NAMALWA (cell line): ENCODE results near the gene LMO2.
"Not testable (repeated sequence)": the region's sequence is repeated elsewhere in the genome, so short reads cannot be mapped to it uniquely, and the experiment has no call there.

ENCODE experiments used
- DNase-seq: peaks from one replicate; pipeline ENCODE4 v3.0.0-alpha.2; 2015; ENCODE audit warnings: low spot score

Gene LMO2

DNA sequence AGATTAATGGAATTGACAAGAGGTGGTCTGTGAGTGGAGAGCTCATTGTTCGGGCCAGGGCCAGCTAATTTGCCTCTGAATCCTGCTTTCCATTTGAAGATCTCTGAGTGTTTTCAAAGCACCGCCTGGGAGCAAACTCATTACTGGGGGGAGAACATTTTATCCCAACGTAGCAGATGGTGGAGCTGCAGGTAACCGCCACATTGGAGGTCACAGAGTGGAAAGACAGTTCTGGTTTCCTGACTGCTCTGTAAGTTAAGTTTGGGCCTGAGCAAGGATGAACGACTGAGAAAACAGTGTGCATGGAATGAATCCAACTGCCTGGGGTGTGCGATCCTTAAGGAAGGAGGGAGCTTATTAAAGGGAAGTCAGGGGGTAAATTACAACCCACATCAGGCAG is 30.5 kb downstream of the LMO2 start:
- DNase-seq, result no peak

DNA sequence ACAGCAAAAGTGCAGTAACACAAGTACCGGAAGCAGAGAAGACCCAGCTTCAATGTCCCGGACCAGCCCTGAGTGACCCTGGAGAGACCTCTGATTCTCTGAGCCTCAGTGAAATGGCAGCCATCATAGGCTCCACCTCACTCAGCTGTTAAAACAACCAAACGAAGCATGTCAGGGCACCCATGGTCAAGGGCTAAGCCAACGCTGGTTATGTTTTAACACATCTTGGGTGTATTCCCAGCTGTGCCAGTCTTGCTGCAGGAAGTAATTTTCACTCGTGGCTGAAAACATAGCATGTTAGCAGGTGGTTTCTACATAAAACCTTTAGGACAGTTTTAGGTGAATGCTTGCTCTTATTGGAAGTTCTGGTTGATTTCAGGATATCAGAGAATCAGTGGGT is 30.9 kb downstream of the LMO2 start:
- DNase-seq, result no peak

DNA sequence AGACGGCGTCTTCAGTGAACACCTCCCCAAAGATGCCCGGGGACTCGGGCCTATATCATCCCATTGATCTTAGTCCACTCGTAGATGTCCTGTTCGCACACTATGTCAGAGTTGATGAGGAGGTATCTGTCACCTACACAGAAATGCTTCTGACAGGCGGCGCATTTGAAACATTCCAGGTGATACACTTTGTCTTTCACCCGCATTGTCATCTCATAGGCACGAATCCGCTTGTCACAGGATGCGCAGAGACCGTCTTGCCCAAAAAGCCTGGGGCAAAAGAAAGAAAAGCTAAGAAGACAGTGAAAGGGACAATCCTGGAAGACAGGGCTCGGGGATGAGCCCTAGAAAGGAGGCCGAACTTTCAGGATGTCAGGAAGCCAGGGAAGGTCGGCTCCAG is 32.6 kb downstream of the LMO2 start:
- DNase-seq, result no peak

DNA sequence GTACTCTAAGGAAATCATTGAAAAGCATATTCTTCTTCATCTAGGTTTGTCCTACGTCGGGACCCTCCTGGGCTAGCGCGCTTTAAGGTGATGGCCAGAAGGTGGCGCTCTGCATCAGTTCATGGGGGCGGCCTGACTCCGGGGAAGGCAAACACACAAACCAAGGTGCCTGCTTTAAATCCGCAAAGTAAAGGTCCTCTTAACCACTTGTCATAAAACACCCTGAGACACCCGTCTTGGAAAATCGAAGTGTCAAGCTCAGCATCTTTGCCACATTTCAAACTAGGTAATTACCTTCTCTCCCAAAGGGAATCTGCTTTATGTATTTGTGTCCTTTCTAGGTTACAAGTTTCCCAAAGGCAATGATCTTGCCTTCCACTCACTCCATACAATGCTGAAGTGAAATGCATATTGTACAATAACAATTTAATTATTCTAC is 33.9 kb downstream of the LMO2 start:
- DNase-seq, result peak; percentile 83

DNA sequence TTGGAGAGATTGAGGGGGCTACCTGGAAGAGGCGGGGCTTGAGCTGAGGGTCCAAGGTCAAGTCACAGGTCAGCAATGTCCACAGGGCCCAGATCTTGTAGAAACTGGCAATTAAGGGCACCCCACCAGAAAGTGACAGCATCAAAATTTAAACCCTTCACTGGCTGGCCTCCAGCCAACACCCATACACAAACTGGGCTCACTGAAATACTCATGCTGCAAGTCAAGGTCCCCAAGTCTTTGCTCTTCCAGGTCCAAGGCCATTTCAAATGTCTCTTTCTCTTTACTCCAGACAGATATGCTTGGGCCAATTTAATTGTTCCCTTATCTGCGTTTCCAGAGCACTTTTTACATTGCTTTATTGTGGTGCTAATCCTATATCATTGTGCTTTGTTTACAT is 36.4 kb downstream of the LMO2 start:
- DNase-seq, result no peak

DNA sequence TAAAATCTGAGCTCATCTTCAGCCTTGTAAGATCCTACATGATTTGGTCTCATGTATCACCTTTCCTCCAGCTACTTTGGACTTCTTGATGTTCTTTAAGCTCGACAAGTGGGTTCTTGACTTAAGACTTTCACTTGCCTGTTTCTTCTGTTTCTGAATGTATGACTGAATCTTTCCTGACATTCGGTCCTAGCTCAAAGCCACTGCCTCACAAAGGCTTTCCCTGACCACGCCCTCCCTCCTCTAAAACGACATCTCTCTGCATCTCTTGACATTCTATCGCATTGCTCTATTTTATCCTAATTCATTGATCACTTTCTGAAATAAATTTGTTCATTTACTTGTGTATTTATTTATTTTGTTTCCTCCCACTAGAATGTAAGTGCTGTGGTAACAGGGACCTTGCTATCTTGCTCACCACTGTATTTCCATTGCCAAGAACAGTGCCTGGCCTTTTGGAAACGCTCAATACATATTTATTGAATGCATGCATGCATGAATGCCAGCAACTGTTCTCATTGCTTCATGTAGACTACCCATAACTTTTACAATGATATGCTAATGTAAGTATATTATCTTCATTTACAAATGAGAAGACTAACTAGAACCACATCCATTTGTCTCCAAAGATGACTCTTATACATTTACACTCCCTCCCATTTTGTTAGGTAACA is 43.0 kb downstream of the LMO2 start:
- no peak for DNase-seq

DNA sequence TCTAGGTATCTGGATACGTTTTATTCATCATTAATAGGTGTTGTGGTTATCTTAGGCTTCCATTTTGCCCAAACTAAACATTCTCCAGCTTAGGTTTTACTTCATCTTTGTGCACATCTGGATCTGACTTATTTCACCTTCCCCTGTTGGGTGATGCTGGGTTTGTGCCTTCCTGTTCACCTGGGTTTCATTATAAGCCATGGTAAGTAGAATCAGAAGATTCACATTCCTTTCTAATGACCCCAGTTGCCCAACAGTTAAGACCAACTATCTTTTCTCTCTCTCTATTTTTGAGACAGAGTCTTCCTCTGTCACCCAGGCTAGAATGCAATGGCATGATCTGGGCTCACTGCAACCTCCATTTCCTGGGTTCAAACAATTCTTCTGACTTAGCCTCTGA is 44.6 kb downstream of the LMO2 start:
- no peak for DNase-seq

DNA sequence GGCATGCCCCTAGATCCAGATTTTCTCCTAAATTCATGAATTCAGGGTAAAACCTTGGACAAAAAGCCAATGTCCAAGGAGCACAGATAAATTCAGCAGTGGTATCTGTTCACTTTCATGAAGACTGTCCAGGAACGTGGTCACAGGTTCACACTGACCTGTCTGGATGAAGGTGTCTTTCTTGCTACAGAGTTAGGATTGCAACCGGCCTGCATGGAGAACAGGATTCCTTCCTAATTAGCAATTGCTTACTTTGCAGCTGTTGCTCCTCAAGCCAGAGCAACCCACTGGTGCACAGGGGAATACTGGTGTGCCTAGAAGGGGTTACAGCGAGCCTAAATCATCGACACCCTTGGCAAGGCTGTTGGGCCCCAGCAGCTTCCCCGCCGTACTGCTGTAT is 47.6 kb downstream of the LMO2 start:
- no peak for DNase-seq

DNA sequence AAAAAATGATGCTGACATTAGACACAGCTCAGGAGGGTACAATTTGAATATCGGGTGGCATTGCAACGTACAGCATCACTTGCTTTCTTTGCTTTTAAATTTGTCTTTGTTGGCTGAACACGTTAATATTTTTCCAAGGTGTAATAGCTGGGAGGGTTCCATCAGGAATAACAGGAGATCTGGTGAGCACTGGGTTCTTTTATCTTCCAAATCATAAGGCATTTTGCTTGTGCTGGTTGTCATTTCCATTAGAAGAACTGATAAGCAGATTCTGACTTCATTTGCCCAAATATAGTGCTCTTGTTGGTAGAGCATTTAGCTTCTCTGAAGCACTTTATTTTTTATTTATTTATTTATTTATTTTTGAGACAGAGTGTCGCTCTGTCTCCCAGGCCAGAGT is 48.9 kb downstream of the LMO2 start:
- DNase-seq, result no peak

DNA sequence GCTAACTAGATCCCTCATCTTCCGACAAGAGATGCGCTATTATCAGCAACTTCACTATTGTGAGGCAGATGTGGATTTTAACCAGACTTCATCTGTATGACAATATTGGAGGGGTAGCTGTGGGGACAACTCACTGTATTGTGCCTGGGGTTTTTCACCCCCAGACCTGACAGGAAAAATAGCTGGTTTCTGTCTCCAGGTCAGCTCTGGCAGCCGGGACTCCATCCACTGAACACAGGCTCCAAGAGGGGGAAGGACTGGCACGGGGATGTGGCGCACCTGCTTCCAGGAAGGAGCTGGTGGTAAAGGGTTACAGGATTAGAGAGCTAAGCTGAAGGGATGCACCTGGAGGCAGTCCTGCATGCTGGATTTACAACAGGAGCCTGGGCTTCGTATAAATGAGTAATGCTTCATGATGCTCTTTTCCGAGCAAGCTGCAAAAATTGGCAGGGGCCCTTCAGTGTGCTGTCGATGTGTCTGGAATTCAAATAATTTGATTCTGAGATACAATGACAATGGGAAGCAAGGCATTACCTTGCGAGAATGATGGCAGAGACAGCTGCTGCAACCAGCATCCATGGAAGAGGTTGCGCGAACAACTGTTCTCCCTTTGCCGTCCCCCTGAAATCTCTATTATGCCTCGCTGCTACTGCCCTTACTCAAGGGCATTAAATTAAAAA is 49.5 kb downstream of the LMO2 start:
- DNase-seq, result no peak

DNA sequence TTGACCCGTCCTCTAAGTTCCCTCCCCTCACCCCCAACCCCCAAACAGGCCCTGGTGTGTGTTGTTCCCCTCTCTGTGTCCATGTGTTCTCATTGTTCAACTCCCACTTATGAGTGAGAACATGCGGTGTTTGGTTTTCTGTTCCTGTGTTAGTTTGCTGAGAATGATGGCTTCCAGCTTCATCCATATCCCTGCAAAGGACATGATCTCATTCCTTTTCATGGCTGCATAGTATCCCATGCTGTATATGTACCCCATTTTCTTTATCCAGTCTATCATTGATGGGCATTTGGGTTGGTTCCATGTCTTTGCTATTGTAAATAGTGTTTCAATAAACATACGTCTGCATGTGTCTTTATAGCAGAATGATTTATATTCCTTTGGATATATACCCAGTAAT is 53.6 kb downstream of the LMO2 start:
- not testable (repeated sequence) for DNase-seq

DNA sequence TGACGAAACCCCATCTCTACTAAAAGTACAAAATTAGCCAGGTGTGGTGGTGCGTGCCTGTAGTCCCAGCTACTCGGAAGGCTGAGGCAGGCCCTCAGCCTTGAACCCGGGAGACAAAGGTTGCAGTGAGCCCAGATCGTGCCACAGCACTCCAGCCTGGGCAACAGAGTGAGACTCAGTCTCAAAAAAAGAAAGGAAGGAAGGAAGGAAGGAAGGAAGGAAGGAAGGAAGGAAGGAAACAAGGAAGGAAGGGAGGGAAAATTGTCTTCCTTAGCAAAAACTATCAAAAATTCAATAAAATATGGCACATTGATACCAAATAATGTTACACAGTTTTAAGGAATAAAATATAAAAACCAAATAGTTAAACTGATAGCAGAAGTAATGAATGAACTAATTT is 54.5 kb downstream of the LMO2 start:
- DNase-seq, result not testable (repeated sequence)

DNA sequence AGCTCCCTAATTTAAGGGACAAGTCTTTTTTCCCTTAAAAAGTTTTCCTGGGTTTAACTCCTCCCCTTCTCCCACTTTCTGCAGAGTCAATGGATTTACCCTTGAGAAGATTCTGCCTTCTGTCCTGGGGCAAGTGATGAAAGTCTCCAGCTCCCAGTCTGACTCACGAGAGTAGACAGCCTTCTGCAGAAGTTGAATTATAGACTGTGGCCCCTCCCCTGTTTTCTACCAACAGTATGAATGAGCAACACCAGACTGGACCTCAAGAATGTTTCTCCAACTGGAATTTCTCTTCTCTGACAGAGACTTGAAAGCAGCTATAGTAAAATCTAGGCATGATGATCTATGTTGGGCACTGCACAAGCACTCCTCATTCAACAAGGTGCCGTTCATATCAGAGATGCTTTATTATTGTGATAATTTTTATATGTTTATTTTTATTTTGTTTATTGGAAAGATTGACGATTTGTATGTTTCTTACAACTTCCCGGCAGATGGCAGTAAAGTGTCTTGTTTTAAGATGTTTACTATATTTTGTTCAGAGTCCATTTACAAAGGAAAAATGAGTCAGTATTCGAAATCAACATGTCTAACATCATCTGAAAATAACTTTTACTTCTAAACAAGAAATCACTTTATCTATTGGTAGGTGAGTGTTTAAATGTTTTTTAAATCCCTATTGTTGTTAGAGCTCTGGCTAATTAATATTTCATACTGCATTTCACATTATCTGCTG is 56.6 kb downstream of the LMO2 start:
- DNase-seq, result peak; percentile 52

DNA sequence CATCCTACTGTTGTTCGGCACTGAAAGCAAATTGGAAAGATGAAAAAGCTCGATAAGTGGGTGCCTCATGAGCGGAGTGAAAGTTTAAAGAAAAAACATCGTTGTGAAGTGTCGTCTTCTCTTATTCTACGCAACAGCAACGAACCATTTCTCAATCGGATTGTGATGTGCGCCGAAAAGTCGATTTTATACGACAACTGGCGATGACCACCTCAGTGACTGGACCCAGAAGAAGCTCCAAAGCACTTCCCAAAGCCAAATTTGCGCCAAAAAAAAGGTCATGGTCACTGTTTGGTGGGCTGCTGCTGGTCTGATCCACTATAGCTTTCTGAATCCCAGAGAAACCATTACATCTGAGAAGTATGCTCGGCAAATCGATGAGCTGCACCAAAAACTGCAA is 59.2 kb downstream of the LMO2 start:
- no peak for DNase-seq

DNA sequence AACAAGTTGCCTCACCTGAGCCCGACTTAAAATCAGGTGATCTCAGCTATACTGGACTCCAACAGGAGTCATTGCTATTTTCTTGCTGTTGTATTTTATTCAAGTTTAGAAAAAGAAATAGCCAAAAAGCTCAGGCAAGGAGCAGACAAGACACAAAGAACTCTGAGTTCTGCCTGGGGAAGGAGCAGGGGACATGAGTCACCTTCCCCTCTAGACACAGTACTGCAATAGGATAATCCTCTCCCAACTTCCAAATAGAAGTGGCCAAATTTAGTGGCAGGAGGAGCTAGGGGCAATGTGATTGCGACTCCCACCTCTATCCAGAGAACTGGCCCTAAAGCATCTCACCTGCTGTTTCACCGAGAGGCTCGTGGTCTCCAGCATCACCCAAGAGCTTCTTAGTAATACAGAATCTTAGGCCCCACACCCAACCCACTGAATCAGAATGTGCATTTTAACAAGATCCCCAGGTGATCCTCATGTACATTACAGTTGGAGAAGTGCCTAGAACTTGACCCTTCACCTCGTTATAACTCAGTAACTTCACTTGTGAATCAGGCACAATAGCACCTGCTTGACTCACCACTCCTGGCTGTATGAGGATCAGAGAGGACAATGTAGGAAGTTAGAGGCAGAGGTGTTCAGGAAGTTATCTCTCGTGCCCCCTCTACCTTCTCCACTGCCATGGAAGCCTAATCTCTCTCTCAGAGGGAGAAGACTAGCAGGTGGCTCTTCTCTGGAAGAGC is 60.8 kb downstream of the LMO2 start:
- no peak for DNase-seq

DNA sequence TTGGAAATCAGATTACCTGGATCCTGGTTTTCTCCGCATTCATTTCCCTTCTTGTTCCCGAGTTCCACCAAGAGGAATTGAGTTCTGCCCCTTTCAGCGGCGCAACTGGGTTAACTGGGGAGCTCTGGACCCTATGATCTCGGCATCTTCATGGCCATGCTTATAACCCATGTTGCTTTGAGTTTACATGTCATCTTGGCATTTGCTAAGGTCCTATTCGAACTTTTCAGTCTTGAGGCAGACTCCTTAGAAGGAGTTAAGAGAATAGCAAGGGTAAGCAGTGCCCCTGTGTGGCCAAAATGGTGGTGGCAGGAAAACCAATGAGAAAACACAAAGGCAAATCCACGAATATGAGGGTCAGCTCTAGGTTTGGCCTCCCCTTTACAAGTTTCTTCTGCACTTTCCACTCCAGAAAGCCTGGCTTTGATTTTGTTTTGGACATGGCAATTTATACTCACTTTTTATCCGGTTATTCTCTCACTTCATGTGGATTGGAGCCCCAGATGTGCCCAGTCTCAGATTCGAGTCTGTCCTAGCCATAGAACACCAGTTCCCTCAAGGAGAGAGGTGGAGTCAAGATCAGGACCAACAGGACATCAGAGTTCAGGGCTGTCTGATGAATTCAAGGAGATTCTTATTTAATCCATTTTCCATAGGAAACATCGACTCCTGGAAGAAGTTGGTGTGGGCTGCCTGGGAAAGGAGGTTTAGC is 62.3 kb downstream of the LMO2 start:
- DNase-seq, result peak; percentile 74

DNA sequence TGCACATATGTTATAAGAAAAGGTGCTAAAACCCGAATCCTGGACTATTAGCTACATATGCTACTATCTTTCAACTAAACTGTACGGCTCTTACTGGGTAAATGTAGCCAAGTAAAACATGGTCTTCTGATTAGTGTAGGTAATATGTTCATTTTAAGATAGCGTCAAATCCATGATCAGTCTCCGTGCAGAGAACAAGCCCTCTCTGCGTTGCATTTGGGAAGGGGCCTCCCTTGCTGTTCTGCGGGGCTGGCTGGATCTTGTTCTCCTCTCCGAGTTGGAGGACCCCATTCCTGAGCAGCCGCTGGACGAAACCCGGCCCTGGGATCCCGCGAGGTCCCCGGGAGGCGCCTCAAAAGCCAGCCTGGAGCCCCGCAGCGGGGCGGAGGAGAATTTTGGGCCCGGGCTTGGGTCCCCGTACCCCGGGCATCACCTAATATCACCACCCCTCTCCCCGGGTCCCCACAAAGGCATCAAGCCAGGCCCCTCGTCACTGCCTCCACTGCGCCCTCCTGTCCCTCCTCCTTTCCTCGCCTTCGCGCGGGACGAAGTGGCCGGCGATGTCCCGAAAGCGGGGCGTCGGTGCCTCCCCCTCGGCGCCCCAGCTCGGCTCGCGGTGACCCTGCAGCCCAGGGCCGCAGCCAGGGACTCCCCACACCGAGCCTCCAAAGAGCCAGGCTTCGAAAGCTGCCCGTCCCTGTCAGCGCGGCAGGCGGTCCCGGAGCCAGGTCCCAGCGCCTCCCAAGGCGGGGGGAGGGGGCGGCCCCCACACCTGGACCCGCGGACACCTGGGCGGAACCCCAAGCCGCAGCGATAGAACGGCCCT is 63.1 kb downstream of the LMO2 start:
- no peak for DNase-seq

DNA sequence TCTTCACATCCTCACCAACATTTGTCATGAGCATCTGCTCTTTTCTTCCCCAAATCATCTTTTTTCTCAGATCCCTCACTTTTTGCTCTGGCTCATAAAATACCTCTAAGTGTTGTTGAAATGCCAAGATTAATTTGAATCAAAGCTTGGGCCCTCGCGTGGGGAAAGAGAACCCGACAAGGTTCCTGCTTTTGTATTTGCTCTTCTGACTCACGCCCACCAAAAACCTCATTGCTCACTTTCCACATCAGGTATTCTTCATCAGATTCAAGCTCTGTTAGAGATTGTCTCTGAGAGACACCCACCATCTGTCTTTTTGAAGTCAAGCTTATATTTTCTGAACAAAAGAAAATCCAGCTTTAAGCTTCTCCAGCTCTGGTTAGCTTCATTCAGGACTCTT is 64.7 kb downstream of the LMO2 start:
- no peak for DNase-seq

DNA sequence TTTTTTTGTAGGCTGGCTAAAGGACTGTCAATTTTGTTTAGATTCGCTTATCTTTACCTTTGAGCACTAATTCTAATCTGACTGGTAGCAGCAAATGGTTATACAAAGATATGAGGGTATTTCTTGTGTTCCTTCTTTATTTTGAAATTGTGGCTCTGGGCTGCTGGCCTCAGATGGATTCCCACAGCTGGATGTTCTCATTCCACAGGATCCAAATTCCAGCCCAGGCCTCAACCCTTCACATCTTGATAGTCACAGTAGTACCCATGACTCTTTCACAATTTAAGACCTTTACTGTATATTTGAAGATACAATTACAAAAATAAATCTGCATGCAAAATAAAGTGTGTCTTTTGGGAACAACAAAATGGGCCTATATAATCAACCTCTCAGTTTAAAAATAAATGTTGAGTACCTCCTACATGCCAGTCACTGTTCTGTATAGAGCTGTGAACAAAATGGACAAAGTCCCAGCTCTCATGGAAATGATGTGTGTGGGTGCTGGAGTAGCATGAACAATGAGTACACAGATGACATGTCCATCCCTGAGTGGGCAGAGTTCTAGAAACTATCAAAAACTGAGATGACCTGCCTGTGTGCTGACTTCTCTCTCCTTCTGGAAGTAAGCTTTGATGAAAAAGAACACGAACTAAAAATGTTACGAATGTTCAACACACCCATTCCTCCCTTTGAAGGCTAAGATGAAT is 65.9 kb downstream of the LMO2 start:
- no peak for DNase-seq

DNA sequence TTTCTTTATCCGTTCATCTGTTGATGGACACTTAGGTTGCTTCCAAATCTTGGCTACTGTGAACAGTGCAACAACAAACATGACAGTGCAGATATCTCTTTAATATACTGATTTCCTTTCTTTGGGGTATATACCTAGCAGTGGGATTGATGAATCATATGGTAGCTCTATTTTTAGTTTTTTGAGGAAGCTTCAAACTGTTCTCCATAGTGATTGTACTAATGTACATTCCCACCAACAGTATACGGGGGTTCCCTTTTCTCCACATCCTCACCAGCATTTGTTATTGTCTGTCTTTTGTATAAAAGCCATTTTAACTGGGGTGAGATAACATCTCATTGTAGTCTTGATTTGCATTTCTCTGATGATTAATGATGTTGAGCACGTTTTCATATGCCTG is 68.9 kb downstream of the LMO2 start:
- not testable (repeated sequence) for DNase-seq
